Adipose tissue (tissue), 3 donors: ENCODE data around the gene EFL1. TPM values are rescaled to one million over a fixed set of nuclear protein-coding genes. Genes with fewer than 3 reads are reported as not detected.
"Not testable (repeated sequence)": the region's sequence is repeated elsewhere in the genome, so short reads cannot be mapped to it uniquely, and the experiment has no call there.

Experiments
- H3K27ac ChIP-seq: one replicate; pipeline ENCODE4 v1.5.1; 2013; ENCODE audit warnings: low read depth, low read length
- WGBS, 3 donors: extraction: QIAGEN DNeasy Blood & Tissue Kit; methylation state at CpG; one replicate each; pipeline ENCODE4 v1.1.7; 2013; 5-methylcytosine and 5-hydroxymethylcytosine counted together
- polyA plus RNA-seq, 3 donors: library from polyadenylated mRNA; stranded (reverse); fragments of 200-250 nt; gene quantifications; one replicate each; pipeline ENCODE4 v1.2.3, GENCODE V29; 2013
- donor health status: healthy with polysubstance abuse.
- donor health status: Bipolar disorder and iron deficiency.
- donor health status: healthy.

The EFL1 gene
- polyA plus RNA-seq, 3 donors: 3.5 to 5.7 (median 5.6) TPM

DNA sequence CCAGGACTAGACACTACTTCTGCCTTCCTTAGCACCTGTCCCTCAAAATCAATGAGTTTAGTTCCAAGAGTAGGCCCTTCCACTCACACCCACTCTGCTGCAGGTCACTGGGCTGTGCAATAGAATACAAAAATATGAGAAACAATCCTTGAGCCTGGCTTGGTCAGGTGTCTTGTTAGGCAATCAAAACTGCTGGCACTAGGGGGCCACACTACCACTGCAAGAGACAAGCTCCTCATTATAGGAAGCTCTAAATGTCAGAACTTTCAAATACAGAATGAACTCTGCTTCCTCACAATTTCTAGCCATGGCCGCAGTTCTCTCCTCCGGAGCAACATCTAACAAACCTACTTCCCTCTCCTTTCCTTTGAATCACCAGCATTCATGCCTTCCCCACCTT, 41.0 kb downstream of the EFL1 start:
- WGBS, 3 donors: 62 to 94% (median 74%) methylated on average over 2 of the region's 2 CpGs
- not testable (repeated sequence) for H3K27ac ChIP-seq

- 81 to 92% (median 86%) methylated on average over 2 of the region's 2 CpGs for WGBS, 3 donors
- not testable (repeated sequence) for H3K27ac ChIP-seq
Measured at GRCh38 chr15:82216092-82216491, 46.4 kb downstream of the EFL1 start.

DNA sequence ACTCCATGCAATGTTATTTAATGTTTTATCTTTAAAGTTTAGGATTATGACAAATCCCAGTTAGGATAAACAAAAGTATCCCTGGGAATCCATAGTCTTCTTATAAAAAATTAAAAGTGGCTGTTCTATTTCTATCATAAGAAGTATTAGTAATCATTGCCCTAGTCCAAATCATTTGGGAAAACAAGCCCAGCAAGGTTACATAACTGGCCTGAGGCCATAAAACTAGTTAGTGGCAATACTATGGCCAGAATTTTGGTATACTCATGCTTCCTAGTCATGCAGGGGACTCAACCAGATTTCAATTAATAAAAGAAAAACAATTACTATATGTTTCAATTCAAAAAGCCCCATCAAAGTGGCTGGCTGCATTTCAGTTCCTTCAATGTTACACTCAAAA, 50.3 kb downstream of the EFL1 start:
- H3K27ac ChIP-seq: not testable (repeated sequence)

DNA sequence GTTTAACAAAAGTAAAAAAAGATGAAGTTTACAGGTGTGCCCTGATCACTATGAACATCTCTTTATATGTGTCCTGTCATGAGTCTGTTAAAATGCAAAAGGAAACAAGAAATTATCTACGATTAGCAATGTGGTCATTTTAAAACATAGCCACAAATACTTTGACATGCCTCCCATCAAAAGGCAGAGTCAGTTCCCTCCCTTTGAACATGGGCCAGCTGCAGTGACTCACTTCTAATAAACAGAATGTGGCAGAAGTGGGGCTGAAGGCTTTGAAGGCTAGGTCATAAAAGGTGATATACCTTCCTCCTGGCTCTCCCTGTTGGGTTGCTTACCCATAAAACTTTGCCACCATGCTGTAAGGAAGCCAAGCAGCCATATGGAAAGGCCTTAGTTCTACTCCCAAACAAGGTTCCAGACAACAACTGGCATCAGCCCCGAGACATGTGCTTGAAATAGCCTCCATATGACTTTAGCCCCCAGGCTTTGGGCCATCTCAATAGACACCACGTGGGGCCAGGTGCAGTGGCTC, 52.4 kb downstream of the EFL1 start:
- not testable (repeated sequence) for H3K27ac ChIP-seq
- 75 to 89% (median 82%) methylated on average over 3 of the region's 3 CpGs for WGBS, 3 donors

DNA sequence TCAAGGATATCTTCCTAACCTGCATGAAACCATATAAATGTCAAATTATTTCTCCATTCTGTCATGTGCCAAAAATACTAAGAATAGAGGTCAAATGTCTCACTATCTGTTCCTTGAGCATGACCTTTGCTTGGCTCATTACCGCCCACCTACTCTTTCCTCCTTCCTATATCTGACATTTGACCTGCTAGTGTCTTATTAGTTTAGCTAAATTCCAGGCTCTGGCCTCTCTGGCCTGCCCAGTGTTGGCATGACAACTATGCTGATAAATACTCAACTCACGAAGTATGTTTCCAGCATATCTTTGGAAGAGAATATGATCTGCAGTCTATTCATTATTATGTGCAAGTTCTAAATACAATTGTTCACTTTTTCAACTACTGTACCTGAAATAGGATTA, 58.0 kb downstream of the EFL1 start:
- H3K27ac ChIP-seq: not testable (repeated sequence)
- 63 to 72% (median 70%) methylated on average over 2 of the region's 2 CpGs for WGBS, 3 donors

DNA sequence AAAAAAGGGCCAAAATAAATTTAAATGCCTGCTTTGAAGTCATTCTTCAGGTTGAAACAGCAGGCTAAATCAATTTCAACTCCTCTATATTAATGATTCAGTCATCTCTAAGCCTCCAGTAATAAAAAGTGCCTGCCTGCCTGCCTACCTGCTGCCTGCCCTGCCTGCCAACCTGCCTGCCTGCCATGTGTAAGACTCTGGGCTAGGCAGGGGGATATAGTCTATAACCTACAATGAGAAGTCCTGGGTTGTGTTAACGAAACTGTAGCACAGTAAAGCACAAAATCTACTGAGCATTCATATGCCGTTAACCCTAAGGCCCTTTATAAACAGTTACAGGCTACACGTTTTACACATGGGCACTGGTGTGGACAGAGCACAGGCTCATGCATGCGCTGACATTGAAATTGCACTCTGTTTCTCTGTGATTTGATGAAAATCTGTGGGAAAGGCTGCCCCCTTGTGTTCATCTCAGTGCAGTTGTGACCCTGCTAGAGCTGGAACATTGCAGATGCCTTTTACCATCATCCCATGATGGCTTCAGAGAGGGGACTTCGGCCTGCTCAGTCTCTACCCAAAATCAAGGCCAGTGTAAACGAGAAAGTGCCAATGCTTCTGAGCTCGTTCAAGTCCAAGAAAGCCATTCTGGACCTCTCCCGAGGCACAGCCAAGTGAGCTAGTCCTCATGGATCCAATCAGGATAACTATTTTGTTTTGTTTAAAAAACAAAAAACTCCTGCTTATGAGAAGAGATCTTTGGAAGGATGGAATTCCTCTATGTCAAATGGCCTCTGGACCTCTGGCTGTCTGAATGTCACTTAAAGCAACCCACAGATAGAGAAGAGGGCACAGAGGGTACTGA, 64.6 kb downstream of the EFL1 start:
- no peak overlapping the region for H3K27ac ChIP-seq
- WGBS, 3 donors: 31 to 38% (median 37%) methylated on average over 8 of the region's 8 CpGs

DNA sequence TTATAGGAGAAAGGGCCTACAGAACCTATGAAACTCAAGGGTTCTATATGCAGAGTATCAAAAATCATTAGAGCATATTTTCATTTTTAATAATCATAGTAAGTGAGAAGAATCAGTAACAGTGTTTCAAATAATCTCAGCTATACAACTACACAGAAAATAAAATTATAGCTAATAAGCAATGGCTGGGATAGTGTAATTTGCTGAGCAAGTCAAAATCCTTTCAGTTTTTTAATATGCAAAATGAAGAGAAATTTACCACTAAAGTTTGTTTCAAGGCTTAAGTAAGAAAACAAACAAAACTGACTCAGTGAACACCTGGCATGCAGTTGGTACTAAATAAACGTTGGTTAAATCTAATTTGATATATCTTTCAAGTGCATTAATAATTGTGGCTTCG, 66.2 kb downstream of the EFL1 start:
- H3K27ac ChIP-seq: no peak overlapping the region
- 68 to 97% (median 90%) methylated on average over 2 of the region's 2 CpGs for WGBS, 3 donors

- not testable (repeated sequence) for H3K27ac ChIP-seq
- WGBS, 3 donors: 88 to 95% (median 92%) methylated on average over 7 of the region's 7 CpGs
Measured at GRCh38 chr15:82195818-82196217, 66.7 kb downstream of the EFL1 start.

DNA sequence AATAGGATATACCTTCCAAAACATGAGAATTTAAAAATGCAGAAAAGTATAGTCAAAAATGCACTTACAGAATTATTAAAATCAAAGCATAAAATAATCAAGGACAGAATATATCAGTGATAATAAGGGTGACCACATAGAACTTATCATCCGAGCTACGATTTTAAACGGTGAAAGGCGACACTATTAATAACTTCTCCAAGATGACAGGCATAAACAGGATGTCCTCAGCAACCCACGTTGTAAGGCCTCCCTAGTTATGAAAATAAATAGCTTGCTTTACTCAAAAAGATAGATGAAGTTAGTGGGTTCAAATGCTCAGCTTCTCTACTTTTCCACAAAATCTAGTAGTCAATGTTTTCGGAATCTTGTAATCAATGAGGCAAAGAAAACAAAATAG, 68.0 kb downstream of the EFL1 start:
- 67 to 83% (median 72%) methylated on average over 6 of the region's 6 CpGs for WGBS, 3 donors
- H3K27ac ChIP-seq: not testable (repeated sequence)

- no CpG with 5 or more reads among the region's 1 CpG for WGBS, 3 donors
- not testable (repeated sequence) for H3K27ac ChIP-seq
Measured at GRCh38 chr15:82193435-82193834, 69.1 kb downstream of the EFL1 start.

GRCh38 chr15:82192394-82192793, 70.1 kb downstream of the EFL1 start:
- 96 to 99% (median 98%) methylated on average over 4 of the region's 4 CpGs for WGBS, 3 donors
- H3K27ac ChIP-seq: not testable (repeated sequence)

GRCh38 chr15:82186719-82187406, 75.7 kb downstream of the EFL1 start:
- WGBS, 3 donors: 82 to 95% (median 92%) methylated on average over 6 of the region's 6 CpGs

GRCh38 chr15:82186161-82186560, 76.4 kb downstream of the EFL1 start:
- no peak overlapping the region for H3K27ac ChIP-seq
- 97 to 99% (median 97%) methylated on average over 2 of the region's 2 CpGs for WGBS, 3 donors

More at GRCh38 chr15:82186719-82187406, 75.7 kb downstream of the EFL1 start:
- no peak overlapping the region for H3K27ac ChIP-seq

- H3K27ac ChIP-seq: no peak overlapping the region
Measured at GRCh38 chr15:82184776-82185175, 77.8 kb downstream of the EFL1 start.

- 77 to 90% (median 86%) methylated on average over 1 of the region's 1 CpG for WGBS, 3 donors
- H3K27ac ChIP-seq: no peak overlapping the region
Measured at GRCh38 chr15:82184355-82184754, 78.2 kb downstream of the EFL1 start.

DNA sequence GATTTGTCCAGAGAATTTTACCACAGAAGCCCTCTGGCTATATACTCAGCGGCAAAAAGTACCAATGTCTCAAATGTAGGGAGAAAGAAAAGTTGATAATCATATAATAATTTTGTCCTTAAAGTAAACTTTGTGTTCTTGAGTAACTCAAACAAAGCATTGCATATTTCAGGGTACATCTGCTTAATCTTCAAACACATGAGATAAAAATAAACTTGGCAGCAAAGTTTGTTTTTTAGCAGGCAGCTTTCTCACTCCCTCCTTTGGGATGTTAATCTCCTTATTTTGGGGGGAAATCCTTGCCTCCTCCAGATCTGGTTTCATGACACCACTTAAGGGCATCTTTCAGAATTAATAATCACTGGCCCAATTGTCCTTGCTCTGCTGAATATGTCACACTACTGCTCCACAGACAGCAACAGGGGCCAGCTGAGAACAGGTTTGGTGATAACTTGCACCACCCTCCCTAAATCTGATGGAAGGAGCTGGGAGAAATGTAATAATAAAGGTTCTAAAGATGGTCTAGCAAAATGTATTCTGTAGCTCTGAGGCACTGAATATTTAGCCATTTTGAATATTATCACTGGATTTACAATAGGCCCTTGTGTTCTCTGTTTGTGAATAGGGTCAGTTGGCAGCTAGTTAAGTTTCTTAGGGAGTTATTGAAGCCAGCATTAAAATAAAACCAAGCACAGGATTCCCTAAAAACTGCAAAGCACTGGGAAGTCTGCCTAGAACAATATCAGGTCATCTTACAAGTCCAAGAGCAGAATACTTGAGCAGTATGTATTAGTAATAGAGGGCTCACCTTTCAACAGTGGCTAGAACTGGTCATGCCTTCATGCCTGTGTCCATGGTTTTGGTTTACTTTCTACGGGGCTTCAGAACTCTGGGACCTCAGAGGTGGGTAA, 79.2 kb downstream of the EFL1 start:
- 80 to 91% (median 85%) methylated on average over 2 of the region's 2 CpGs for WGBS, 3 donors
- H3K27ac ChIP-seq: no peak overlapping the region

GRCh38 chr15:82181371-82181770, 81.2 kb downstream of the EFL1 start:
- H3K27ac ChIP-seq: no peak overlapping the region
- 82 to 91% (median 86%) methylated on average over 2 of the region's 2 CpGs for WGBS, 3 donors

GRCh38 chr15:82178061-82178460, 84.5 kb downstream of the EFL1 start:
- 72 to 77% (median 74%) methylated on average over 2 of the region's 2 CpGs for WGBS, 3 donors
- no peak overlapping the region for H3K27ac ChIP-seq
